Lower lobe of right lung (tissue), 2 donors: ENCODE data around the gene ANP32B. TPM values are rescaled to one million over a fixed set of nuclear protein-coding genes. Genes with fewer than 3 reads are reported as not detected.
A peak's percentile ranks its signal among the peaks of the same experiment; 100 is the strongest.

Experiments used
- ATAC-seq, 2 donors: fragments of 200-7000 bp; cut with Tn5 transposase; one replicate each; pipeline ENCODE4 v1.9.1; 2020 to 2022; ENCODE audit warnings: mild to moderate bottlenecking in 2 of 2, moderate library complexity in 2 of 2
- DNase-seq: peaks from one replicate; pipeline ENCODE4 v3.0.0-alpha.2; 2020
- H3K27ac ChIP-seq: fragments of 200-600 bp; one replicate; pipeline ENCODE4 v1.8.0; 2022
- H3K27me3 ChIP-seq: fragments of 200-600 bp; one replicate; pipeline ENCODE4 v1.8.0; 2022; ENCODE audit warnings: low read depth
- H3K36me3 ChIP-seq: fragments of 200-600 bp; one replicate; pipeline ENCODE4 v1.8.0; 2022; ENCODE audit warnings: mild to moderate bottlenecking
- H3K4me1 ChIP-seq: fragments of 200-600 bp; one replicate; pipeline ENCODE4 v1.8.0; 2022
- H3K4me3 ChIP-seq: fragments of 200-600 bp; one replicate; pipeline ENCODE4 v1.8.0; 2022; ENCODE audit warnings: mild to moderate bottlenecking
- H3K9me3 ChIP-seq: fragments of 200-600 bp; one replicate; pipeline ENCODE4 v1.8.0; 2022
- intact Hi-C: fragments of 100-400 bp; cut with DNase I; formaldehyde crosslinking; loops from one replicate; pipeline ENCODE4 v1.11.0; 2022
- long read RNA-seq: library from polyadenylated mRNA; unstranded; transcript quantifications from one replicate; pipeline ENCODE4 v2.0.0, GENCODE V29; 2021
- total RNA-seq: library from RNA; stranded (reverse); fragmentation: NEBNext Ultra II Directional; extraction: Animal tissue kit (Norgen Biotek cat#: 25700); gene quantifications from one replicate; pipeline ENCODE4 v1.2.1, GENCODE V29; 2021
- TF ChIP-seq, protein P1 (sequence below): fragments of 200-600 bp; IDR thresholded peaks from one replicate; pipeline ENCODE4 v1.8.0; 2022; ENCODE audit warnings: antibody characterized with exemption, mild to moderate bottlenecking
- donor health status: DM: no; HTN: yes; CAD: no; lungs with severe emphysema.

The ANP32B gene
- total RNA-seq = 120 TPM
- long read RNA-seq, transcript ANP32B-201 (7 exons, 1,463 nt) = major isoform, 192 of 210 reads
- long read RNA-seq, partial matches to known transcripts = 7 of 210 reads
- long read RNA-seq, other reads (novel, unspliced or antisense) = 11 of 210 reads

DNA sequence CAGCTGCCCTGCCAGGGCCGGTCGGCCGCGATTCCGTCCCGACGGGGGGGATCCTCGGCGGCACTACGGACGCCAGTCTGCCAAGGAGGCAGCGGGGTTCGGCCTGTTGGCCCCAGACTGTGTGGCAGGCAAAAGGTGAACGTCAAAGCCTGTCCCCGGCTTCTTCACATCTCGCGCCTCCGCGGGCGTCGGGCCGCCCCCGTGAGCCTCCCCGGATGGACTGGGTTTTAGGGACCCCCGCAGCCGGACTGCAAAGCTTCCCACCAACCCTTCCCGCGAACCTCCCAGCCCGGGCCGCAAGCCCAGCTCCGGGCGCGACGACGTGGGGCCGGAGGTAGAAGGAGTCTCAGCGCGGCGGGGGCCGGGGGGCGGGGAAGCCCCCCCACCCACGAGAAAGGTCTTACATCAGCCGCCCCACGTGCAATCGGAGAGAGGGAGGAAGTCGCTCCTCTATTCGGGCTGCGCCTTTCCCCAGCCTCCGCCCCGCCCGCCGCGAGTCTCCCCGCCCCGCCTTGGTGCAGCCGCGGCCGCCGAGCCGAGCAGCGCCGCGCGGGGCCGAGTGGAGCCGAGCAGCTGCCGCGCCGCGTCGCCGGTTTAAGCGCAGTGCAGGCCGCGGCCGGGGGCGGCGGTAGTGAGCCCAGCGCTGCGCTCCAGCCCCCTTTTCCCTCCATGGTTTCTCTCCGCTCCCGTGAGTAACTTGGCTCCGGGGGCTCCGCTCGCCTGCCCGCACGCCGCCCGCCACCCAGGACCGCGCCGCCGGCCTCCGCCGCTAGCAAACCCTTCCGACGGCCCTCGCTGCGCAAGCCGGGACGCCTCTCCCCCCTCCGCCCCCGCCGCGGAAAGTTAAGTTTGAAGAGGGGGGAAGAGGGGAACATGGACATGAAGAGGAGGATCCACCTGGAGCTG lies at the start of gene ANP32B:
TSS of gene ANP32B (plus strand) at position 659 of the 906 bp plus-strand sequence. CDS start at position 874, 215 bp downstream.
- intact Hi-C loops = no loop called here
- peak; percentile 94 to 96 for ATAC-seq

GRCh38 chr9:97934321-97935115 lies 48.6 kb upstream of the ANP32B start:
- ATAC-seq (no peak), DNase-seq (no peak)
- no peak overlapping the region for H3K27ac ChIP-seq
- H3K4me3 ChIP-seq = no peak overlapping the region
- H3K27me3 ChIP-seq = peaks cover 5% of the 10 kb centered on the region
- H3K9me3 ChIP-seq = no peaks in the 10 kb centered on the region
- no peaks in the 10 kb centered on the region for H3K36me3 ChIP-seq
- TF ChIP-seq, protein P1, sequence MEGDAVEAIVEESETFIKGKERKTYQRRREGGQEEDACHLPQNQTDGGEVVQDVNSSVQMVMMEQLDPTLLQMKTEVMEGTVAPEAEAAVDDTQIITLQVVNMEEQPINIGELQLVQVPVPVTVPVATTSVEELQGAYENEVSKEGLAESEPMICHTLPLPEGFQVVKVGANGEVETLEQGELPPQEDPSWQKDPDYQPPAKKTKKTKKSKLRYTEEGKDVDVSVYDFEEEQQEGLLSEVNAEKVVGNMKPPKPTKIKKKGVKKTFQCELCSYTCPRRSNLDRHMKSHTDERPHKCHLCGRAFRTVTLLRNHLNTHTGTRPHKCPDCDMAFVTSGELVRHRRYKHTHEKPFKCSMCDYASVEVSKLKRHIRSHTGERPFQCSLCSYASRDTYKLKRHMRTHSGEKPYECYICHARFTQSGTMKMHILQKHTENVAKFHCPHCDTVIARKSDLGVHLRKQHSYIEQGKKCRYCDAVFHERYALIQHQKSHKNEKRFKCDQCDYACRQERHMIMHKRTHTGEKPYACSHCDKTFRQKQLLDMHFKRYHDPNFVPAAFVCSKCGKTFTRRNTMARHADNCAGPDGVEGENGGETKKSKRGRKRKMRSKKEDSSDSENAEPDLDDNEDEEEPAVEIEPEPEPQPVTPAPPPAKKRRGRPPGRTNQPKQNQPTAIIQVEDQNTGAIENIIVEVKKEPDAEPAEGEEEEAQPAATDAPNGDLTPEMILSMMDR = no peak
- H3K4me1 ChIP-seq = no peaks in the 10 kb centered on the region
- intact Hi-C loops = no loop called here

More for the DNA sequence above, at the start of gene ANP32B:
- TF ChIP-seq, protein P1 = peak; percentile 80
- Histone ChIP-seq H3K4me1 (peaks cover 27% of the 10 kb centered on the region), H3K4me3 (peak within 1 kb of the TSS; percentile 76), H3K27ac (peak within 1 kb of the TSS; percentile 98), H3K9me3 (no peaks in the 10 kb centered on the region), H3K36me3 (no peaks in the 10 kb centered on the region), H3K27me3 (no peaks in the 10 kb centered on the region)
- peak; percentile 95 for DNase-seq

DNA sequence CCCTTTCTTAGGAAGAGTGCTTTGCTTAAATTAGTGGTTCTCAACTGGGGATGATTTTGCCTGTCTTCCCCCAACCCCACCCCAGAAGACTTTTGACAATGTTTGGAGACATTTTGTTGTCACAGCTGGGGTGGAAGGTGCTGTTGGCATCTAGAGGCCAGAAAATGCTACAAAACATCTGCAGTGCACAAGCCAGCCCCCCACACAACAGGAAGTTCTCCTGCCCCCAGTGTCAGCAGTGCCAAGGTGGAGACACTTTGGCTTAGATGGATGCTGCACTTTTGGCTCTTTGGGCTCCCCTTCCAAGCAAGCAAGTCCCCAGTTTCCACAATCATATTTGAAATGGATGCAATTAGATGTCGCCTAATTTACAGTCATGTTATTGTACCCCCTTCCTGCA lies 47.9 kb upstream of the ANP32B start:
- Histone ChIP-seq H3K4me1 (no peaks in the 10 kb centered on the region), H3K4me3 (no peak overlapping the region), H3K36me3 (no peaks in the 10 kb centered on the region), H3K9me3 (no peaks in the 10 kb centered on the region), H3K27ac (no peak overlapping the region), H3K27me3 (peaks cover 5% of the 10 kb centered on the region)
- intact Hi-C loops = no loop called here
- TF ChIP-seq, protein P1 = no peak
- ATAC-seq (no peak), DNase-seq (no peak)

- no peaks in the 10 kb centered on the region for H3K36me3 ChIP-seq
- DNase-seq = no peak
- H3K9me3 ChIP-seq = no peaks in the 10 kb centered on the region
- no peak overlapping the region for H3K27ac ChIP-seq
- H3K4me1 ChIP-seq = no peaks in the 10 kb centered on the region
- intact Hi-C loops = no loop called here
- no peak for ATAC-seq
- no peak overlapping the region for H3K4me3 ChIP-seq
- peaks cover 5% of the 10 kb centered on the region for H3K27me3 ChIP-seq
- TF ChIP-seq, protein P1 = no peak
Observed at GRCh38 chr9:97936998-97937397, 46.1 kb upstream of the ANP32B start.

DNA sequence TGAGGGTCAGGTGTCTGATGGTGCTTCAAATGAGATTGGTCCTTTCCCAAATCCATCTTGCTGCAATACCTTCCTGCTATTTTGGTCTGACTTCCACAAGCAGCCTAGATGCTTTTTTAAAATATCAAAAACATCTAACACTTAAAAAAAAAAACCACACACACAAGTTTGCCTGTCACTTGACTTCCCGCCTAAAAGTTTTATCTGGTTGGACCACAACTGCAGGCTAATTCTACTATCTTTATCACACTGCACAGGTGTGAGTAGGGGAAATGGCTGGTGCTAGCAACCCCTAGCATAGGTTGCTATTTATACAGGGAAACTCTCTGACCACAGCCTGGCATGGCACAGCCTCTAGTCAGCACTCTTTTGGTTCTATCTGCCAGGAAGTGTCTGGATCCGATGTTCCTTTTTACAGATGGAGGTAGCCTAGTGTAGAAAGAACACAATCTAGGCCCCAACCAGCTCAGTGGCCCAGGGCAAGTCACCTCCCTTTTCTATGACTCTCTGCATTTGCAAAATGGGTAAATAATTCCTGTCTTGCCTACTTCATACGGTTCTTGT lies 45.0 kb upstream of the ANP32B start, which contains the start of gene HEMGN:
TSS of gene HEMGN (minus strand) at position 92 of the 564 bp plus-strand sequence. CDS start at position 56, 36 bp downstream.
- H3K27ac ChIP-seq = no peak within 1 kb of the TSS
- ATAC-seq (no peak), DNase-seq (no peak)
- no peak within 1 kb of the TSS for H3K4me3 ChIP-seq
- TF ChIP-seq, protein P1 = no peak
- no peaks in the 10 kb centered on the region for H3K9me3 ChIP-seq
- no peaks in the 10 kb centered on the region for H3K36me3 ChIP-seq
- no peaks in the 10 kb centered on the region for H3K4me1 ChIP-seq
- intact Hi-C loops = no loop called here
- H3K27me3 ChIP-seq = peaks cover 5% of the 10 kb centered on the region
